DND-41 (cell line): Measurements from ENCODE around the gene POLR2E.

Experiments used
- ATAC-seq: fragments of 200-7000 bp; cut with Tn5 transposase; 3 replicates; pipeline ENCODE4 v1.9.1; 2021; ENCODE audit warnings: low read depth; ENCODE audit not compliant: insufficient read depth
- DNase-seq: peaks from one replicate; pipeline ENCODE4 v3.0.0-alpha.2; 2020
- H2AFZ ChIP-seq: 2 replicates; pipeline ENCODE4 v1.6.0; 2012; ENCODE audit warnings: low read depth, low read length
- H3K27ac ChIP-seq: 2 replicates; pipeline ENCODE4 v1.5.1; 2012; ENCODE audit warnings: low read length, inconsistent platforms
- H3K27me3 ChIP-seq: fragments of 200-600 bp; sonication (generic); 2 replicates; pipeline ENCODE4 v1.6.0; 2012; ENCODE audit warnings: low read length, mild to moderate bottlenecking, inconsistent platforms; ENCODE audit not compliant: insufficient read depth, poor library complexity
- H3K36me3 ChIP-seq: 2 replicates; pipeline ENCODE4 v1.5.1; 2012; ENCODE audit warnings: low read length, inconsistent platforms; ENCODE audit not compliant: insufficient read depth
- H3K4me1 ChIP-seq: 2 replicates; pipeline ENCODE4 v1.5.1; 2012; ENCODE audit warnings: mild to moderate bottlenecking, low read length; ENCODE audit not compliant: insufficient read depth
- H3K4me2 ChIP-seq: 2 replicates; pipeline ENCODE4 v1.6.0; 2012; ENCODE audit warnings: mild to moderate bottlenecking, moderate library complexity, low read length, inconsistent platforms; ENCODE audit not compliant: insufficient read depth
- H3K4me3 ChIP-seq, 2 experiments: fragments of 200-600 bp in 1 of 2; shearing (Covaris generic) in 1 of 2; 2 replicates each; pipeline ENCODE4 v1.5.1; 2012 to 2016; ENCODE audit warnings: inconsistent platforms in 2 of 2, low read length in 2 of 2, mild to moderate bottlenecking in 2 of 2, low read depth in 1 of 2, moderate library complexity in 1 of 2
- H3K79me2 ChIP-seq: 2 replicates; pipeline ENCODE4 v1.6.0; 2012; ENCODE audit warnings: low read length, inconsistent platforms; ENCODE audit not compliant: insufficient read depth
- H3K9ac ChIP-seq: 2 replicates; pipeline ENCODE4 v1.6.0; 2012; ENCODE audit warnings: low read depth, mild to moderate bottlenecking, inconsistent platforms, low read length, moderate library complexity
- H3K9me3 ChIP-seq: 2 replicates; pipeline ENCODE4 v1.5.1; 2012; ENCODE audit warnings: low read length, moderate library complexity, mild to moderate bottlenecking, inconsistent platforms; ENCODE audit not compliant: insufficient read depth, severe bottlenecking
- H4K20me1 ChIP-seq: 2 replicates; pipeline ENCODE4 v1.6.0; 2012; ENCODE audit warnings: low read length; ENCODE audit not compliant: insufficient read depth
- CTCF ChIP-seq: IDR thresholded peaks from 2 replicates; pipeline ENCODE4 v1.5.1; 2012; ENCODE audit warnings: borderline replicate concordance, low read length, moderate library complexity, mild to moderate bottlenecking; ENCODE audit not compliant: poor library complexity, severe bottlenecking; ENCODE audit errors: extremely low read depth
- EZH2 ChIP-seq: IDR thresholded peaks from 3 replicates; pipeline ENCODE4 v1.6.1; 2012; ENCODE audit warnings: borderline replicate concordance, low read depth, mild to moderate bottlenecking, moderate library complexity, low read length, inconsistent platforms; ENCODE audit not compliant: severe bottlenecking

POLR2E gene

GRCh38 chr19:1089126-1089771 is 5.9 kb downstream of the POLR2E start:
- ATAC-seq = 0 out of 3 replicates have a peak, but pooled peaks have one; percentile 2
- H3K9ac ChIP-seq = no peak overlapping the region
- no peak overlapping the region for H3K27ac ChIP-seq

GRCh38 chr19:1088416-1089010 is 6.7 kb downstream of the POLR2E start:
- peaks cover 90% of the 10 kb centered on the region for H3K36me3 ChIP-seq

More at GRCh38 chr19:1089126-1089771, 5.9 kb downstream of the POLR2E start:
- DNase-seq = no peak
- peaks cover 14% of the 10 kb centered on the region for H3K4me1 ChIP-seq
- no peaks in the 10 kb centered on the region for H3K9me3 ChIP-seq
- H3K27me3 ChIP-seq = no peaks in the 10 kb centered on the region
- H3K4me3 ChIP-seq = no peak overlapping the region
- no peak overlapping the region for H3K4me2 ChIP-seq
- peaks cover 87% of the 10 kb centered on the region for H3K36me3 ChIP-seq
- peaks cover 54% of the 10 kb centered on the region for H4K20me1 ChIP-seq
- no peak overlapping the region for H2AFZ ChIP-seq
- TF ChIP-seq CTCF (no peak), EZH2 (no peak)
- H3K79me2 ChIP-seq = peaks cover 26% of the 10 kb centered on the region

GRCh38 chr19:1087813-1088415 is 7.3 kb downstream of the POLR2E start:
- Histone ChIP-seq H3K79me2 (peaks cover 13% of the 10 kb centered on the region), H3K4me3 (no peak overlapping the region), H2AFZ (no peak overlapping the region), H3K9me3 (no peaks in the 10 kb centered on the region), H3K36me3 (peaks cover 90% of the 10 kb centered on the region), H3K27me3 (no peaks in the 10 kb centered on the region), H3K27ac (no peak overlapping the region), H3K9ac (no peak overlapping the region), H3K4me2 (no peak overlapping the region), H4K20me1 (peaks cover 43% of the 10 kb centered on the region), H3K4me1 (0 out of 2 replicates have a peak, but pooled peaks cover under 1% of the 10 kb centered on the region)
- DNase-seq (no peak), ATAC-seq (peak; percentile 10; the same call in 1 of the 3 replicates)
- TF ChIP-seq CTCF (no peak), EZH2 (no peak)

More at GRCh38 chr19:1088416-1089010, 6.7 kb downstream of the POLR2E start:
- ATAC-seq (peak; percentile 5; the same call in 1 of the 3 replicates), DNase-seq (no peak)
- Histone ChIP-seq H3K4me3 (no peak overlapping the region), H3K27ac (no peak overlapping the region), H3K4me2 (no peak overlapping the region), H3K4me1 (peaks cover 7% of the 10 kb centered on the region), H2AFZ (no peak overlapping the region), H3K27me3 (no peaks in the 10 kb centered on the region), H3K9ac (no peak overlapping the region), H3K79me2 (peaks cover 19% of the 10 kb centered on the region), H3K9me3 (no peaks in the 10 kb centered on the region), H4K20me1 (peaks cover 47% of the 10 kb centered on the region)
- TF ChIP-seq EZH2 (no peak), CTCF (no peak)
